NCI-H2081 treated with DMSO at 0.1 percent for 48 hours (cell line): ENCODE measurements around the gene CYP46A1.
"Not testable (repeated sequence)": the region's sequence is repeated elsewhere in the genome, so short reads cannot be mapped to it uniquely, and the experiment has no call there.

Experiments used
- DNase-seq: peaks from one replicate; lab custom pipeline; 2025; lab: John Stamatoyannopoulos, UW

Gene CYP46A1

DNA sequence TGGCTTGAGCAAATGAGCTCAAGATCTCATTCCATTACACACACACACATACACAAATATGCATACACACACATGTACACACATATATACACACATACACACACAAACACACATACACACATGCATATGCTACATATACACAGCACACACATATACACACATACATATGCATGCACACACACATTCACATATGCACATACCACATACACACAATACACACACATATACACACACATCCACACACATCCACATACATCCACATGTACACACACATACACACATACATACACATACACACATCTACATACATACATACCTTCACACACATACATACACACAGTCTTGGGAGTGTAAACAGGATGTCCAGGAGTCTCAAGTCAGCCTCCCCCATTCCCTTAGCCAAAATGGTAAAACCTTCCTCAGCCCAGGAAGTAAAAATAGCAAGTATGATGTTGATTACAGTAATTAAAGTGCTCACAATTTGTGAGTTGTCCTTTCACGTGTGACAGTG, 26.4 kb upstream of the CYP46A1 start:
- DNase-seq: no peak

DNA sequence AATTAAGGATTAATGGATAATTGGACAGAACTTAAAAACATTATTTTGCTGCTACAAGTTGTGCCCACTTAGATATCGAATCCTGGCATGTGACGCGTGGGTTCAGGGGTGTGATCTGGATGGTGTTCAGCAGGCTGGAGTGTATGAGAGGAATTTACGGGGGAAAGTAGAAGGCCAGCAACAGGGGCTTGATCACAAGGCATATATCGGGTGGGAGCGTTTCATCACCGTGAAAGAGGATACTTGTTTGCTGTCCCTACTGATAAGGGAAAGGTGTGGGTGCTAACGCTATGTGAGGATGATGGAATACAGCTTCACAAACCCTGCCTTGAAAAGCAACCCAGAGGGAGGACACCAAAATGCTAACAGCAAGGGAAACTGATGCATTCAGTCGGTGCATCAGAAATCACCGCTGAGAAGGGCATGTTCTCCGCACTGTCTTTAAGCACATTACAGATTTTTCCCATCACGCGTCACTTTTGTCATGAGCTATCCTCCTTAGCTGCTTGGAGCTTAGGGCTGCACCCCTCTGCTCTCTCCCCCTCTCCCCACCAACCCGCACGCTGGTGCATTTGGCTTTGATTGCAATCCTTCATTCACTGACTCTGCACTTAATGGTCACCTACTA, 25.8 kb upstream of the CYP46A1 start:
- DNase-seq: no peak

DNA sequence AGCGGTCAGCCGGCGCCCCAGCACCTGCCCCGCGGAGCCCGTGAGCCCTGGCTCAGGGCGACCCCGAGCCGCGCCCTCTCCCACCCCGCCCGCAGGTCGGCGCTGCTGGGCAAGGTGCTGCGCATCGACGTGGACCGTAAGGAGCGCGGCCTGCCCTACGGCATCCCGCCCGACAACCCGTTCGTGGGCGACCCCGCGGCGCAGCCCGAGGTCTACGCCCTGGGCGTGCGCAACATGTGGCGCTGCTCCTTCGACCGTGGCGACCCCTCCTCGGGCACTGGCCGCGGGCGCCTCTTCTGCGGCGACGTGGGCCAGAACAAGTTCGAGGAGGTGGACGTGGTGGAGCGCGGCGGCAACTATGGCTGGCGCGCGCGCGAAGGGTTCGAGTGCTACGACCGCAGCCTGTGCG, 24.8 kb upstream of the CYP46A1 start:
- DNase-seq: no peak

DNA sequence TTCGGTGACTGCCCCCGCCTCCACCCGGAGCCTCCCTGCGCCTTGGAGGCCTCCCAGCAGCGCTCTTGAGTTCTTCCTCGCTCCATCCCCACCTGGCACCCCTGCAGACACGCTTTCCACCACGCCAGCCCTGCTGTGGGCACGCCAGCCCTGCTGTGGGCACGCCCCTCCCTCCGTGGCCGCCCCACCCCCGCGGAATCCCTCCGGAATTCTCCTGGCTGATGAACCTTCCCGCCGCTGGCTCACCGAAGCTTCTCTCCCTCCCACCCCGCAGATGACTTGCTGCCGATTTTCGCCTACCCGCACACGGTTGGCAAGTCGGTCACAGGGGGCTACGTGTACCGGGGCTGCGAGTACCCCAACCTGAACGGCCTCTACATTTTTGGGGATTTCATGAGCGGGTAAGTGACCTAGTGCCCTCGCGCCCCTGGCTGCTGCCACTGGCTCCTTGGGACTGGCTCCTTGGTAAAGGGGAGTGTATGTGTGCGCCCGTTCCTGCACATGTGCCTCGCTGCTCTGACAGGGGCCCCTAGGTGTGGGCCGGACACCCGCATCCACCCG, 24.0 kb upstream of the CYP46A1 start:
- no peak for DNase-seq

DNA sequence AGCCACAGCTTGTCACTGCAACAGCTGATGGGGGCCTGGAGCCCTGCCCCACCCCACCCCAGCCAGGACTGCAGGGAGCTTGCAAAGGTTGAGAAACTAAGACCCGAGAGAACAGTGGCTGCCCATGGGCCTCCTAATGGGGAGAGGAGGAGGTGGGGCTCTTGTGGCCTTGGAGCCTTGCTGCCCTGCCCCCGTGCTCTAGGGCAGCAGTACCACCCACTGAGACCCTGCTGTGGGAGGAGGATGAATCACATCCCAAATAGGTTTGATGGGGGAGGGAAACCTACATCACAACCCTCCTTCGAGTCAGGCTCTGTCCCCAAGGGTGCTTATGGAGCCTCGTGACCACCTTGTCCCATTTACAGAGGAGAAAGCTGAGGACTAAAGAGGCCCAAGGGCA, 23.3 kb upstream of the CYP46A1 start:
- DNase-seq: no peak

DNA sequence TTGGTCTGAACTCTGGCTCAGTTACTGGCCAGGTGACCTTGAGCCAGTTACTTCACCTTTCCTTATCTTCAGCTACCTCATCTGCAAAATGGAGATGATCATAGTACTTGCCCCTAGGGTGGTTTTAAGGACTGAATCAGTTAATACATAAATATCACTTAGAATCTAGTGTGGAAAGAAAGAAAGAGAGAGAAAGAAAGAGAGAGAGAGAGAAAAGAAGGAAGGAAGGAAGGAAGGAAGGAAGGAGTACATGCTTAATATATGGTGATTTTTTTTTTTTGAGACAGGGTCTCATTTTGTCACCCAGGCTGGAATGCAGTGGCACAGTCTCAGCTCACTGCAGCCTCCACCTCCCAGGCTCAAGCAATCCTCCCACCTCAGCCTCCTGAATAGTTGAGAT, 22.9 kb upstream of the CYP46A1 start:
- not testable (repeated sequence) for DNase-seq

DNA sequence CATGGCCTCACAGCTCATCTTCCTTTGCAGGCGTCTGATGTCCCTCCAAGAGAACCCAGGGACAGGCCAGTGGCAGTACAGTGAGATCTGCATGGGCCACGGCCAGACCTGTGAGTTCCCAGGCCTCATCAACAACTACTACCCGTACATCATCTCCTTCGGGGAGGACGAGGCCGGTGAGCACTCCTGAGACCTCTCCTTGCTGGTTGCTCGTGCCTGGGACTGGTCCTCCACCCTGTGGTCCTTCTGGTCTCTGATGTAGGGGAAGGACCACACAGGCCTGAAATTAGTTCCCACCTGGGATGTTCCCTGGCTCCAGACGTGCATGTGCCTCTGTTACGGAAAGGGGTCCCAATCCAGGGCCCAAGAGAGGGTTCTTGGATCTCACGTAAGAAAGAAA, 21.3 kb upstream of the CYP46A1 start:
- DNase-seq: no peak

DNA sequence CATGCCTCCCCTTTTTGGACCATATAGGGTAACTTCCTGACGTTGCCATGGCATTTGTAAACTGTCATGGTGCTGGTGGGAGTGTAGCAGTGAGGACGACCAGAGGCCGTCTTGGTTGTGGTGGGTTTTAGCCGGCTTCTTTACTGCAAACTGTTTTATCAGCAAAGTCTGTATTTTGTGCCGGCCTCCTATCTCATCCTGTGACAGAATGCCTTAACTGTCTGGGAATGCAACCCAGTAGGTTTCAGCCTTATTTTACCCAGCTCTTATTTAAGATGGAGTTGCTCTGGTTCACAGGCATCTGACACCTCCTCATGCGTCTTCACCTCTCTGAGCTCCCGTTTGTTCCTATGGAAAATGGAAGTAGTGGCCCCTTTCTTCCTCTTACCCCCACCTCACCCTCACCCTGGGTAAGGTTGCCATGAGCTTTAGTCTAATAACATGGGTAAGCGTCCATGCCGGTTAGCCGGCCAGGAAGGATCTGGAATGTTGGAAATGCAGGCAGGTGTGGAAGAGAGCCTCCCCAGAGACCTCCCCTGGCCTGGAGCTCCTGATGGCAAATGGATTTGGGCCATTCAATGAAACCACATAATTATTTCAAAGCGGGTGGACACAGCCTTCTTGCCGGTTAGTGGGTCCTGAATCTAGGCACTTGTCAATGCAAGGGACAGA, 20.6 kb upstream of the CYP46A1 start:
- no peak for DNase-seq

DNA sequence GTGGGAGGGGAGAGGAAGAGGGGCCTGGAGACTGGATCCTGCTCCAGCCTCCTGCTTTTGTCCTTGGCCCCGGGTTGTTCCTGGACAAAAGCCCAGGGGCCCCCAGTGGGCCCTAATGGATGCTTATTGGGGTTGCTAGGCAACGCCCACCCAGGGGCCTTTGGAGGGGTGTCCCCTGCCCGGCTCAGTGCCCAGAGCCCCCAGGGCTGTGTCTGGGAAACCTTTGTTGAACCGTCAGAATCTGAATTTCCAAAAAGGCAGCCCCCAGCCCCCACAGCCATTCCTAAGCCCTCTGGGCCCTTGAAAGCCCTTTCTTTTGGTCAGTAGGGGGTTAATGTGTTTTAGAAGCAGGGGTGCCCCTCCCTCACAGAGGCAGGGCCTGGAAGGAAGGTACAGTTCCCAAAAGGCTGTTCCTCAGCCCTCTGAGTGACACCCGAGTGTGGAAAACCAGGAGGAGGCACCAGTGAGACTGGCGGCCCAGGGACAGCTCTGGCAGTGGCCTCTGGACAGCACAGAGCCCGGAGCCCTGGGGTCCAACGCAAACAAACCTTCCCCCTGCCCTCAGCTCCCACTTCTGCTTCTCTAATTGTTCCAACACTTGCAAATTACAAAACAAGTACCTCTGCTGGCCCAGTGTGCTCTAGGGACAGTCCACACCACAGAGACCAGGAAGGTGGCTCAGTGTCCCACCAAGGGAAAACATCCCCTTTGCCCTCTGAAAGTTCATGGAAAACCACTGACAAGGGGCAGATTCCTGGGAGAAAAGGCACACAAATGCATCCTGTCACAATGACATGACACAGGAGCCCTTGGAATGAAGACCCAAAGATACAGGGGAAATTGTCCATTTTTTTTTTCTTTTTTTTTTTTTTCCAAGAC, 19.8 kb upstream of the CYP46A1 start:
- DNase-seq: no peak

DNA sequence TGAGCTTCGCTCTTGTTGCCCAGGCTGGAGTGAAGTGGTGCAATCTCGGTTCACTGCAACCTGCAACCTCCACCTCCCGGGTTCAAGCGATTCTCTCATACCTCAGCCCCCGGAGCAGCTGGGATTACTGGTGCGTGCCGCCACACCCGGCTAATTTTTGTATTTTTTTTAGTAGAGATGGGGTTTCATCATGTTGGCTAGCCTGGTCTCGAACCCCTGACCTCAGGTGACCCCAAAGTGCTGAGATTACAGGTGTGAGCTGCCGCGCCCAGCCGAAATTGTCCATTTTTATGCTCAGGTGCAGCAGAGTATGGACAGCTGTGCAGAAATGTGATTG, 19.2 kb upstream of the CYP46A1 start:
- DNase-seq: no peak

DNA sequence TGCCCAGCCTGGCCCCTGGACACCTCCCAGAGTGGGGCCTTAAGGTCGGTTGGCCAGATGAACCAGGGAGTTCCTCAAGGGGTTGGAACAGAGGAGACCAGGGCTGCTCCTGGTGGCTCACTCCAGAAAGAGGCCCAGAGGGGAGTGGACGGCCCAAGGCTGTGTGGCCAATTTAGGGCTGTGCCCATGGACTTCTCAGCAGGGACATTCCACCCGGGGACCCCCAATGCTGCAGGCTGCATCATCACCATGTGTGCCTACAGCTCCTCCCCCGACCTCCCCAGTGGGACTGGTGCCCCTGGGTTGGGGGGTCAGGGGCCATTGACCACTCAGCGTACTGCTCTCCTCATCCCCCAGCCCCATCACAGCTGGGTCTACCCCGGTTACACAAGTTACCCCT, 17.6 kb upstream of the CYP46A1 start:
- no peak for DNase-seq

DNA sequence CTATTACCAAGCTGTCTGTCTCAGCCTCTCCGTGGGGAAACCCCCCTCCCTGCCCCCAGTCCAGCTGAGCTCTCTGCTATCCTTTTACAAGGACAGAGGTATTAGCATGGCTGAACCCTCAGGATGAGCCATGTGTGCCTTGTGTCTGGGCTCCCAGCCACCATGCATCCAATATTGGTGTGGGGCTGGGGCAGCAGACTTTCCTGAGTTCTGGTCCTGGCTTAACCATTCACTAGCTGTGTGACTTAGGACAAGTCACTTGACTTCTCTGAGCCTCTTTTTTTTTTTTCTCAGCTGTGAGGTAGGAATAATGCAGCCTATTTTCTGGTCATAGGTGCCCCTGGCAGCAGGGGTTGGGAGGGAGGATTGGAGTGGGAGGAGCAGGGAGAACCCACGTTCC, 17.1 kb upstream of the CYP46A1 start:
- no peak for DNase-seq

DNA sequence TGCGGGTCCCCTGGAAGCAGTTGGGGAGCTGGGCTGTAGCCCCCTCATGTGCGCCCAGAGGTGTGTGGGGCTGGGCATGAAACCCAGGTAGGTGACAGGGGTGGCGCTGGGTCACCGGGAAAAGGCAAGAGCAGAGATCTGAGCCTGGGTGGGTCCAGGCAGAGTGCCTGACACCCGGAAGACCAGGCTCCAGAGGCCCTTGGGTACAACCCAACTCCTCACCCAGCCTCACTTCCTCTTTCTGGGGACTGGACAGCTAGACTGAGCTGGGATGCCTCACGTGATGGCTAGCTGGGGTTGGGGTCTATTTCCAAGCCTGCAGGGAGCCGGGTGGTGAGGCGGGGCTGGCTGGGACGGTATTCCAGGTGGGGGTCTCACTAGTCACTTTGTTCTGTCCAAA, 16.3 kb upstream of the CYP46A1 start:
- no peak for DNase-seq

DNA sequence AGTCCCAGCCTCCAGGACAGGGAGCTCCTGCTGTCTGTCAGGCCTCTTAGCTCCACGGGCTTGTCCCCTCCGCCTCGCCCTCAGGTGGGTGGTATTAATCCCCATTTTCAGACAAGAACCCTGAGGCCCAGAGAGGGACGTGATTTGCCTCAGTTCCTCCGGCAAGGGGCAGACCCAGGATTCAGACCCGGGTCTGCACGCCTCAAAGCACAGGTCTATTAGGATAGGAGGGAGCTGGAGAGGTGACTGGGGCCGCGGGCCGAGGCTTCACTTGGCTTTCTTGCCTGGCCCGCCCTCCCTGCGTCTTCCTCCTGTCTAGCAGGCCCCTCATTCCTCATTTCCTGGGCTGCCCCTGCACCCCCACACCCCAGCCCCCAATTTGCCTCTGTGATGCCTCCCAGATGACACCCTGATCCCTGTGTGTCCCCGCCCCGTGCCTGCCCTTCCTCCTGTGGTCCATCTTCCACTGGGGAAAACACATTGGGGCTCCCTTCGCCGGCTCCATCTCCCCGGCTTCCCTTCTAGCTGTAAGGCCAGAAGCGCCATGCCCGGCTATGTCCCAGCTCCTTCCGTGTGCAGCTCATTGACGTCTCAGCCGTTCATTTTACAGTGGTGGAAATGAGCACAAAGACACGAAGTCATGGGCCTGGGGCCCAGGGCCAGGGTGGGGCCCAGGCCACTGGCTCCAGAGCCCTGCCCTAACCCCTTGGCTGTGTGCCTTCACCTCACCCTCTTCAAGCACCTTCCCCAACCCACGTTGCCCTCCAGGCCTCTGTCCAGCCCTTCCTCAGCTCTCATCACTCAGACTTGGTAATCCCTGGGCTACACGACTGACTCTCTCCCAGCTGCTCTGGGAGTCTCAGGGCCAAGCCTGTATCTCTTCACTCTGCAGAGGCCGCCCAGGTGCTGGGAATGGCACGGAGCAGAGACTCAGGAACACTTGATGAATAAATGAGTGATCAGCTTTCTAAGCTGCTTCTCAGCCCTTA, 15.5 kb upstream of the CYP46A1 start:
- DNase-seq: no peak

DNA sequence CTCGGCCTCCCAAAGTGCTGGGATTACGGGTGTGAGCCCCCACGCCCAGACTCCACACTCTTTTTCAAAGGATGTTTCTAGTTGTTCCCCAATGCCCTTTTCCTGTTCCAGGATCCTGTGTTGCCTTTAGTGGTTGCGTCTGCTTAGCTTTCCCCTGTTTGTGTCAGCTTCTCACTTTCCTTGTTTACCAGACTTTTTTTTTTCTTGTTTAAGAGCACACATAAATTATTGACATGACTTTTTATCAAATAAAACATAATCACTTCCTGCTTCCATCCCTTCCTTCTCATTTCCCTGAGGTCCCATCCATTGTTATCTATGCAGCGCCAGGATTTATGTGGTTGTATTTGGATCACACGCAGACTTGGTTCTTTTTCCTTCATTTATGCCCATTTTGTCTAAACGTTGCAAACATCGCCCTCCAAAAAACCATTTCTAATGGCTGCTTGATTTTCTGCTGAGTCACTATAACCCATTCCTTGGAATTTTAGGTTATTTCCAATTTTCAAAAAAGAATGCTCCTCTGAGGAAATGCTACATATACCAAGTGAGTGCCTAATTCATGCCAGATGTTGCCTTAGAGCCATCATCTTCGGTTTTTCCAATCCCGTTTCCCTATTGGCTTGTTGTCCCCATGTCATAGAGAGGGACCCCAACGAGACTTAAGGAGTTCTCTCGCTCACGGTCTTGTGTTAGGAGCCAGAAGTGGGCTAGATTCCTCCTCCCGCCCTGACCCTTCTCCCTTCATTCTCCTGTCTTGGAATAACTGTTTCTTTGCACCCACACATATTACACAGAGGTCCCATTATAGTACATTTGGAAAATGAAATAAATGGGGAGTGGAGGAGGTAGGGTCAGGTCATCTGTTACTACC, 13.5 kb upstream of the CYP46A1 start:
- no peak for DNase-seq

DNA sequence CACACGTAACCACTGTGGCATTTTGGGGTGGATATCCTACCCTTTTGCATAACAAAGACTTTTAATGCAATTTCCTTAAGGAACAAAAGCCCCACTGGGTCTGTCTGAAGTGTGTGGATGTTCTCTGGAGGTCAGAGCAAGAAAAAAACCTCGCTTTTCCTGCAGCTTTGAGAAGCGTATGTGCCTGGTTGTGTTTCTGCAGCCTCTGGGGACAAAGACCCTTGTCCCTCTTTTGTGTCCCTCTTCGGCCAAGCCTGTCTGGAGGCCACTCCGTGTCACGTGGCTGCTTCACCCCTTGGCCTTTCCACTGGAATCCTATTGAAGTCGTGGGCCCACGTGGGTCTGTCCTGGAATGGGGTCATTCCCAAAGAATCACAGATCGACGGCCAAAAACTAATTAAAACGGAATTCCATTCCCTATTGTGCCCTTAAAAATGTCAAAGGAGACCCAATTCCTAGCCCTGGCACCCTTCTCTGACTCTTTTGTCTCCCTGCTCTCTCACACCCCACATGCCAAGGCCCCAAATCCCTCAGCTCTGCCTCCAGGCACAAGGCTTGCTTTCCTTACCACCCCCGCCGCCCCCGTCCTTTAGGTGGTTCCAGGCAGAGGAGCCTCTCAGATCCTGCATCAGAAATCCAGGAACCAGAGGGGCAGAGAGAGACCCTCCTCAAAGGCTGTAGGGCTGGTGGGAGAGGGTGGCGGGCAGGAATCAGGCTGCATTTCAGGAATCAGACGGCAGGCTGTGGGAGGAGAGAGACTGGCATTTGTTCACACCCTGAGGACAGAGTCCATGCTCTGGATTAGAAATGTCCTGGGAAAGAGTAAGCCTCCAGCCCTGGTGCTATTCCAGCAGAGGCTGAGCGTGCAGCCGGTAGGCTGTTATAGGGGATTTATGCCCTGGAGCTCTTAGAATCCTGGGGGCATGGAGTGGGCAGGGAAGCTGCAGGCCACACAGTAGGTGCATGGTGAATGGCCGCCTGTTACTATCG, 12.6 kb upstream of the CYP46A1 start:
- no peak for DNase-seq

DNA sequence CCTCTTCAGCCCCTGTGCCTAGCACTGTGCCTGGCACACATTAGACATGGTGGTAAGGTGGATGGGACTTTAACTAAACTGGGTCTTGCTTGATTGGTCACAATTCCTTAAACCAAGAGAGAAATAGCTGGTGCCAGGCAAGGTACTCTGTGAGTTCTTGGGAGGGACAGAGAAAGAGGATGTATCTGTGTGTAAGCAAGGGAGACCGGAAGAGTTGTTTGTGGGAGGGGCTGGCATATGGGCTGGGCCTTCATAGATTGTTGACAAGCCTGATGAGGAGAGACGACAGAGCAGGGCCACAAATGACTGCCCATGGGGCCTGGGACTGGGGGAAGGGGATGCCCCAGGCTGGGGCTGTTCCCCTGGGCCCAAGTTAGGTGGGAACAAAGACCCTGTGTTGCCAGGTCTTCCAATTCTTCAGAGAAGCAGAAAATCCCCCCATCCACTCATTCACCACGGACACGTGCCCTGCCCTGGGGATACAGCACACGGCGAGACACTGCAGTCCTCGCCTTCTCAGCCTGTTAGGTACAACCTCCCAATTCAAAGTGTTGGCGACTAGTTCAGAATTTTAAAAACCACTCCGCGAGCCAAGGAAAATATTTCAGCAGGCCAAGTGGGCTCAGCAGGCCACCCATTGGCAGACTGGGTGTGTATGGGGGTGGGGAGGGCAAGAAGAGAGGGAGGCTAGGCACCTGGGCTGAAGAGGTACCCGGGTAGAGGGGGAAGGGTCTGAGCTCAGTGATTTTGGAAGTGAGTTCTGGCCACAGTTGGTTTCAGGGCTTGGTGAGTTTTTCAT, 11.4 kb upstream of the CYP46A1 start:
- no peak for DNase-seq

DNA sequence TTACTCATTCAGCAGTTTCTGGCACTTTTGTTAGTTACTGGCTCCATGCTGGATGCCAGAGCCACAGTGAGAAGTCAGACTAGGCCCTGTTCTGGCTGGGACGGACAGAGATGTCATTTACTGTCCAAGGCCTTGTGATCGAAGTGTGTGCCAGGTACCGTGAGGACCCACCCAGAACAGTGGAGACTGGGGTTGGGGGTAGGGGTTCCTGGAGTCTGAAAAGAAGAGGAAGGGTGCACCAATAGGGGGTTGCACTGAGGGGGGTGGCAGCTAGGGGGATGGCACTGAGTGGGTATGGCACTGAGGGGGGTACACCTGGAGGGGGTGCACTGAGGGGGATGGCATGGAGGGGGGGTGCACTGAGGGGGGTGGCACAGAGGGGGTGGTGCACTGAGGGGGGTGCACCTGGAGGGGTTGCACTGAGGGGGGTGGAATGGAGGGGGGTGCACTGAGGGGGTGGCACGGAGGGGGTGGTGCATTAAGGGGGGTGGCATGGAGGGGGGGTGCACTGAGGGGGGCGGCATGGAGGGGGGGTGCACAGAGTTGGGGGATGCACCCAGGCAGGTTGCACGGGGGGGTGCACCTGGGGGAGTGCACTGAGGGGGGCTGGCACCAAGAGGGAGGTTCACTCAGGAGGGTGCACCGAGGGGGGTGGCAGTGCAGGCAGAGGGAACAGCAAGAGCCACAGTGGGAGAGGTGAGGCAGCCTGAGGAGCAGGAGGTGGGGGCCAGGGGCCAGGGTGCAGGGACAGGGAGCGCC, 10.6 kb upstream of the CYP46A1 start:
- DNase-seq: no peak
